Measurements from ENCODE around the gene ADAMTS18. TPM values are rescaled to one million over a fixed set of nuclear protein-coding genes. Genes with fewer than 3 reads are reported as not detected.
"Not testable (repeated sequence)": the region's sequence is repeated elsewhere in the genome, so short reads cannot be mapped to it uniquely, and the experiment has no call there.

Gene ADAMTS18
- total RNA-seq, 1 donor from 2014 or later, result not detected

DNA sequence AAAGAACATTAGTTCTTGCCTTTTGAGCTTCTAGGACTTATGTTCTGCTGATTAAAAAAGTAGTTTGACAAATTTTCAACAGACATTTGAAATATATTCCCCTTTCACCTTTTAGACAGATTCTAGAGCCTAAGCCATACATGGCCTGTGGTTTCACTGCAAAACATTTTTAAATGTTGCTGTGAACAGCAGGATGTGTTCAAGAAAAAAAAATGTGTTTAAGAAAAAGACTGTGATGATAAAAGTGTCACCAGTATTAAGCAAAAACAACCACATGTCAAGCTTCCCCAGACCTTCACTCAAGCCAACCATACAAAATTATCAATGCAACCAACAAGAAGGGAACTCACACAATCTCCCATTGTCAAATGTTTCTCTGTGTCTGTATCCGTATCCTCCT is 132.2 kb downstream of the ADAMTS18 start:
- ATAC-seq, result no peak
- DNase-seq, result no peak
- intact Hi-C loops (cut with micrococcal nuclease), result no loop called here

DNA sequence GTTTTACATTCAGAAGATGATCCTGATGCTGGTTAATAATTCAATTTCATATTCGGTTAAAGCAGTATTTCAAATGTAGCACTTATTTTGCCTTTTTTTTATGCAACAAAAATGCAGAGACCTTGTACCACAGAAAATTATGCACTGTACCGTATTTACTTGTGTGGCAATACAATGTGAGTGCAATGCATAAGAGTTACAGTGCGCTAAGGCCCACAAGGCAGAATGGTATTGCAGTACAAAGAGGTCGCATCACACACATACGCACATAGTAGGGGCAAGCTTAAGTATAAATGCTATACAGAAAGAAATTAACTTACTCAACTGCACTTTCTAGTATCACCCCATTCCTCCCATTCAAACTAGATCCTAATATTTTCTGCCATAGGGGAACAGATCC is 132.6 kb downstream of the ADAMTS18 start:
- intact Hi-C loops (cut with micrococcal nuclease), result no loop called here
- no peak for DNase-seq
- ATAC-seq, result no peak

DNA sequence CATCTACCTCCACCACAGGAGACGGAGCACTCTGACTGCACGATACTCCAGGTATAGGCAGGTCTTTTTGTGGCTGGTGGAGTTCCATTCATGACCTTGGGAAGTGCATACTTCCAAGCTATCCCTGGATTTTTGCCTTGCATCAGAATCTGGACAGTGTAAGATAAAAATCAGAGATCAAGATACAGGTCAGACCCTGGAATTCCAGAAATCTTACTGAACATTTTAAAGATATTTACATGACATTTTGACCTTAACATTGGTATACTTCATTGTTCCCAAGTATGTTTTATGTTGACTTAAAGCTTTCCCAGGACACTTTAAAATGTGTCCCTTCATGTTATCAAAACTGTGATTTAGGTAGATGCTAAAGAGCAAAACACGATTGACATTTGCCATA is 134.6 kb downstream of the ADAMTS18 start:
- DNase-seq (no peak), ATAC-seq (no peak)
- intact Hi-C loops (cut with micrococcal nuclease), result no loop called here

DNA sequence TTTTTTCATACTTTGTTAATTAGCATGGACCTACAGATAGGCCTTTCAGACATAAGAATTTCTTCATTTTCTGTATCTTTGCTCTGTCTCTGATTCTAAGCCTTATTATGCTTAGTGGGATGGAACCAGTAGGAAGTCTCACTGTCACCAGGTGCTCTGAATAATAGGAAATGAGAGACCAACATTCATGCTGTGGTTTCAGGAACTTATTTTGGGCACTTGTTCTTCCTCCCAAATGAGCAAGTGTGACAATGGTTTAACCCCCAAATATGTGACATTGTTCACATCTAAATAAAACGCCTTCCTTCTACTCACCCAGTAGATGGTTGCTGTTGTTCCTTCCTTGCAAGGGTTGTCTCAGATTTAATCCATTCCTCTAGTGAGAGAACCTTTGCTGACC is 135.4 kb downstream of the ADAMTS18 start:
- intact Hi-C loops (cut with micrococcal nuclease), result no loop called here
- DNase-seq (no peak), ATAC-seq (no peak)

DNA sequence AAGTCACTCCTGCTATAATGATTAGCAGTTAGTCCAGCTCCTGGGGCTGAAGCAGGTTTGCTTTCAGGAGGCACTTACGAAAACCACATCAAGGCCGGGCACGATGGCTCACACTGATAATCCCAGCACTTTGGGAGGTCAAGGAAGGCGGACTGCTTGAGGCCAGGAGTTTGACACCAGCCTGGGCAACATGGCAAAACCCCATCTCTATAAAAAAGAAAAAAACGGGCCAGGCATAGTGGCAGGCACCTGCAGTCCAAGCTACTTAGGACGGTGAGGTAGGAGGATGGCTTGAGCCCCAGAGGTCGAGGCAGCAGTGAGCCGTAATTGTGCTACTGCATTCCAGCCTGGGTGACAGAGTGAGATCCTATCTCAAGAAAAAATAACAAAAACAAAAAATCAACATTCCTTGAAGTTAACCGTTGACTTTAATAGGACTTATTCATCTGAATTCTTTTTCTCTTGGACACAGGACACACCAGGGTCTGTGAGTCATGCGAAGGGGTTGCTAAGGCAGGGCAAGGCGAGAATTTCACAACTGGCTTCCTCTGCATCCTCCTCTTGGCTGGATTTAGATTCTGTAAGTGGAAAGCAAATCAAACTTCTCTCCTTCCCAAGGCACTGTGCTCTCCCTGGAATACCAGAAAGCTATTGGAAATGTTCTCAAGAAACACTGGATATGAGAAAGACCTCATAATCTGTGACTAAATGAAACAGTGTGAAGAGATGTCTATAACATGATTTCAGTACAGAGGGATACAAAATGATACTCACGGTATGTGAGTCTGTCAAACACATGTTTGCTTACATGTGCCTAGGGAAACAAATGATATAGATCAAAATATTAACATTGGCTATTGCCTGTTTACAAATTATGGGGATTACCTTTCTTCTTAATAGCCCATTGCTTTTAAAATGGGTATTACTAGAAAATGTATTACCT is 136.1 kb downstream of the ADAMTS18 start:
- intact Hi-C loops (cut with micrococcal nuclease), result no loop called here
- DNase-seq, result no peak
- no peak for ATAC-seq

DNA sequence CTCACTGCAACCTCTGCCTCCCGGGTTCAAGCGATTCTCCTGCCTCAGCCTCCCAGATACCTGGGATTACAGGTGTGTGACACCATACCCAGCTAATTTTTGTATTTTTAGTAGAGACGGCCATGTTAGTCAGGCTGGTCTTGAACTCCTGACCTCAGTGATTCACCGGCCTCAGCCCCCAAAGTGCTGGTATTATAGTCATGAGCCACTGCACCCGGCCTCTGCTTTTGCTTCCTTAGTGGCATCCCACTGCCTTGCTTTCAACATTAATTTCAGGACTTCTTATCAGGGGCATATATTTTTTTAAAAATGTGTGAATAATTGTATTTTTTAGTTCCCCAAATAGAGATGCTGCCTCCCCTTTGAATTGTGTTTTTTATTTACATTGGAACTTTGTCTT is 136.8 kb downstream of the ADAMTS18 start:
- intact Hi-C loops (cut with micrococcal nuclease), result no loop called here
- no peak for DNase-seq
- ATAC-seq, result no peak

DNA sequence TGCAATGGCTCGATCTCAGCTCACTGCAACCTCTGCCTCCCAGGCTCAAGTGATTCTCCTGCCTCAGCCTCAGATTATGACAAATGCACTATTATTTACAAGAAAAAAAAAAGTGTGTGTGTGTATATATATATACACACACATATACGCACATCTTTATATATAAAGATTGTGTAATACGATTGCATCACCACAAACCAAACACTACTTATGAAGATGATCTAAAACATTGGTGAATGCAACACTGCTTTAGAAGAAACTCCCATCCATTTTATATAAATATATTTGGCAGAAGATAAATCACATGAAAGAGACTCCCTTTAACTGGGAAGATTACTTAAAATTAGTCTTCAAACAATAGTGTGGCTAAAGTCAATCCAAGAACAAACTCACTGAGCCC is 138.9 kb downstream of the ADAMTS18 start:
- ATAC-seq, result no peak
- intact Hi-C loops (cut with micrococcal nuclease), result no loop called here
- no peak for DNase-seq

DNA sequence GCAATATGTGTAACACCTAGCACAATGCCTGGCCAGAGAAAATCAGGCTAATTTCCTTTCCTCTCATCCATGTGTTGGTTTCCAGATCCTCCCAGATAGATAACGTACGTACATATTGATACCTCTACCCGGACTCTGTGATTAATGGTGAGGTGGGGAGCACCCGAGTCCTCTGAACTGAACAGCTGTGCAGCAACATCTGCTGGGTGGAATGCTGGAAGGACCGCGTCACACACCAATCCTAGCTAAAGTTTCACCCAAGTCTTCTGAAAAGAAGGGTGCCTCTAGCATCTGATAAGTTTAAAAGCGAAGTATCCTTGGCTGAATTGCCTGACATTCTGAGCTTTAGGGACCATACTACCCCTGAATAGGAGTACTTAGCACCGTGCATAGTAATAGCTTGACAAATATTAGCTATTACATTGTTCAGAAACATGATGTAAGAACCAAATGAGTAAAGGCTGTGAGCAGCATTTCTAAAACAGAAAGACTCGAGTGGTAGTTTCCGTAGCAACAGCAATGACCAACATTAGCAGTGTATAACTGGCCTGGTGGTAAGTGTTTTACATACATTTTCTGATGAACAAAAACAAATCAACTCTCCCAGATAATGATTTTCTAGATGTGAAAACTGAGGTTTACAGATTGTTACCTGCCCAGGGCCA is 144.3 kb downstream of the ADAMTS18 start:
- ATAC-seq (no peak), DNase-seq (no peak)
- intact Hi-C loops (cut with micrococcal nuclease), result no loop called here

DNA sequence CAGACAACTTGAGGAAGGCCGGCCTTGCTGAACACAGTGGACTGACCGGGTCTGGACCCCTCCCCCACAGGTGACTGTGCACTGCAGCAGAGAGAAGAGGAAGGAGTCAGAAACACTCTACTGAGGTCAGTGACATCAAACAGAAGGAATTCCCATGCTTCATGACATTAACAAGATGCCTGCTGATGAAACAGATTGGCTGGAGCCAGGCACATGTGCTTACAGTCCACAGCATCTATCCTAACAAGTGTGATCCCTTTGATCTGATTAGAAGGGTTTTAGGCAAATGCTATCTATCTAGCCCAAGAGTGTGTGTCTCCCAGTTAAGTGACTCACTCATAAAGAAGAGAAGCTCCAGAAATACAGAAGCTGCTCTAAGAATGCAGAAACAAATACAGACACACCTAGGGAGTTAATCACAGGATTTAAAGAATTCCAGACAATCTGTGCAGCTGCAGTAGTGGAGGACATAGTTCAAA is 145.5 kb downstream of the ADAMTS18 start:
- intact Hi-C loops (cut with micrococcal nuclease), result no loop called here
- ATAC-seq (no peak), DNase-seq (no peak)

DNA sequence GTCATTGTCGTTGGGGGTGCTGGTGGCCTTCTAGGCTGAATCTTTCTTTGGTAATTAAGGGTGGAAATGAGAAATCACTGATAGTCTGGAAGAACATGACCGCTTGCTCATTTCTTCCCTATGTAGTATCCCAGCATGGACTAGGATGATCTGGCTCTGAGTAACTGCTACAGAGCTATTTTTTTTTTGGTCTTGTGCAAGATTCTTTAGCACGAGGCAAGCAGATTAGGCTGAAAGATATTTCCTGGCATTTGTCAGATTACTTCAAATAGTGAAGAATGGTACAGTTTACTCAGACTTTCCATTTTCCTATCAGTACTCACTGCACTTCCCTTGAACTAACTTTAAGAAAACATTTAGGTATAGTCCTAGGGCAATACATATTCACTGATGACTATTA is 146.6 kb downstream of the ADAMTS18 start:
- ATAC-seq (no peak), DNase-seq (no peak)
- intact Hi-C loops (cut with micrococcal nuclease), result no loop called here

DNA sequence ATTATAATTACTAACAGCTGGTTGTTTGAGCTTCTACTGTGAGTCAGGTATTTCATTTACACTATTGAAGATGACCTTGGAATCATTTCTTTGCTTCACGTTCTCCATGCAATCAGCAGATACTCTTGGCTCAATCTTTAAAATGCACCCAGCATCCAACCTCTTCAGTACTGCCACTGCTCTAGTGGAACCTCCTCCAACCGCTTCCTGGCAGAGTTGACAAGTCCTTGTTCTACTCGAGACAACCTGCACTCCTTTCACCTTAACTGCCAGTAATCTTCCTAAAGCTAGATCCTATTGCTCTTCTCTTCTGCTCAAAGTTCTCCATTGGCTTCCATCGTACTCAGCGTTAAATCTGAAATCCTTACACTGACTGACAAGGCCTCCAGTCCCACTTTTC is 149.2 kb downstream of the ADAMTS18 start:
- DNase-seq, result no peak
- intact Hi-C loops (cut with micrococcal nuclease), result no loop called here
- ATAC-seq, result no peak

DNA sequence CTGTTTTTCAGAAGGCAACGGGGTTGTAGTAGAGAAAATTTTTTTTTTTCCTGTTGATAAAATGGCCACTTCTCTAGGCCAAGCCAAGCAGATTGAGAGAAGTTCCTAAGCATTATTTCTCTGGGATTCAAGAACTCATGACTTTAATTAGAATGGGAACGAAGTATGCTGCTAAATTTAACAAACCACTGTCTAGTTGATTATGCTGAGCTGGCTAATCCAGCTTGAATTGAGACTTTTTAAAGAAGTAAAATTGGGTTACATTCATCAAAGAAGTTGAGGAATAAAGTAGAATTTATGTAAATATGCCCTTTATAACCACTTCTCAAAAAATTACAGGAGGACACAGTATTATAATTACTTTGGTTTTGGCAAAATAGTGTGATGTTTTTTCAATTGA is 152.5 kb downstream of the ADAMTS18 start:
- DNase-seq (no peak), ATAC-seq (no peak)
- intact Hi-C loops (cut with micrococcal nuclease), result no loop called here

DNA sequence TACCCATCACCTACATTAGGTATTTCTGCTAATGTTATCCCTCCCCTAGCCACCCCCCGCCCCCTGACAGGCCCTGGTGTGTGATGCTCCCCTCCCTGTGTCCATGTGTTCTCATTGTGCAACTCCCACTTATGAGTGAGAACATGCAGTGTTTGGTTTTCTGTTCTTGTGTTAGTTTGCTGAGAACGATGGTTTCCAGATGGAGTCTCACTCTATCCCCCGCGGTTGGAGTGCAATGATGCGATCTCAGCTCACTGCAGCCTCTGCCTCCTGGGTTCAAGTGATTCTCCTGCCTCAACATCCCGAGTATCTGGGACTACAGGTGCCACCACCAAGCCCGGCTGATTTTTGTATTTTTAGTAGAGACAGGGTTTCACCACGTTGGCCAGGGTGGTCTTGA is 155.5 kb downstream of the ADAMTS18 start:
- intact Hi-C loops (cut with micrococcal nuclease); ATAC-seq; DNase-seq: not testable (repeated sequence)

DNA sequence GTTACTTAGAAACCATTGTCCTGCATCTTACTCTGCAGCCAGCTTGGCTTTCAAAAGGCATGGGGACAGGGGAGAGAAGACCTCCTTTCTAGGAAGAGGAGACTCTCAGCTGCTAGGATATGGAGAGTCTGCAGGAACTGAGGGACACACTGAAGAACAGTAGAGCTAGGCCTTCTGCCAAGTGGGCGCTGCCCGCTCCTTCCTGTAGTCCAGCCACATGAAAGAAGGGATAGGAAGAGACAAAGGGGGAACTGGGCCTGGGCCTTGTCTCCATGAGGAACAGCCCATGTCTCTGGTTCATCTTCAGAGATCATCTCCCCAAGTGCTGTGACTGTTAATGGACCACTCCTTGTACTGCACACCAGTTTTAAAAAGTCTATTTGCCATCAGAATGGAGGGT is 157.3 kb downstream of the ADAMTS18 start:
- DNase-seq (no peak), ATAC-seq (no peak)
- intact Hi-C loops (cut with micrococcal nuclease), result no loop called here

DNA sequence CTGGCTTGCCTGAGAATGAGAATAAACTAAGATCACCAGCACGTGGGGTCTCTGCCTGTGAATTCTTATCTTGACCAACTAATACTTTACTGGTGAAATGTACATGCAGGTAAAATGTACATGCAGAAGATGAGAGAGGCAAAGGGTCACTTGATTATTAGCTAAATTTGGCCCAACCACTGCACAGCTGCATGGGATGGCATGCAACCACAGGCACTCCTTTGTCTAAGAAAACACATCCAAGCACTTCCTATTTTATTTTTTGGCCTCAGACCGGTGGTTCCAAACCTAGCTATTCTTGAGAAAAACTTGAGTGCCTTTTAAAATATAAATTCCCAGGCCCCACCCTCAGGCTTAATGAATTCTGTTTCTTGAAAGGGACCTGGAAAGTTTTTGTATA is 157.7 kb downstream of the ADAMTS18 start:
- intact Hi-C loops (cut with micrococcal nuclease), result no loop called here
- DNase-seq (no peak), ATAC-seq (no peak)

DNA sequence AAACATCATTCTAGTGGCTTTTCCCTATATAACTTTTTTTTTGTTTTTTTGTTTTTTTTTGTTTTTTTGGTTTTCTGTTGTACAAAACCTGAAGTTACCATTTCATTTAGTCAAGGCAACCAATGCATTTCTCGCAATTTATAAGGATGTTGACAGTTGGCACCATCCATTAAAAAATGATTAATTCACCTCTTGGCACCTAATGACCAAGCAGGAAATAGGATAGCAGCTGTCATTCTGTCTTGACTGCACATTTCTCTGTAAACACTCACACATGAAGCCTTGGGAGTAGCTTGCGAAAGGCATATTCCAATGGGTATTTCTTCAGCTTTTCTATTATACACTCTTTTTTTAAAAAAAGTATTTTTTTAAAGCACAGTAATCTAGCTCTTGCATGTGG is 158.2 kb downstream of the ADAMTS18 start:
- DNase-seq (no peak), ATAC-seq (no peak)
- intact Hi-C loops (cut with micrococcal nuclease), result no loop called here

DNA sequence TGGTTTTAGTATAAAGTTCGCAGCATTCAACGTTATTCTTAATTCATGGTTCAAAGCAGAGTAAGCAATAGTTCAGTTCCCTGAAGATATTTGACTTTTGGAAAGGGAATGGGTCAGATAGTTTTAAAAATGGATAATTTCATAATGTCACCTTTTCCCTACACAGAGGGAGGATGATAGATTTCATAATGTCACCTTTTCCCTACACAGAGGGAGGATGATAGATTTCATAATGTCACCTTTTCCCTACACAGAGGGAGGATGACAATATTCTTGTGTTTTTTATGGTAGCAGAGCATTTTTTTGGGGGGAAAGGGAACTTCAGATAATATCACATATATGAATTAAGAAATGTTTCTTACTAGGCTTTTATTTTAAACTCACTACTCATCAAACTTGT is 159.5 kb downstream of the ADAMTS18 start:
- intact Hi-C loops (cut with micrococcal nuclease); DNase-seq; ATAC-seq: not testable (repeated sequence)

DNA sequence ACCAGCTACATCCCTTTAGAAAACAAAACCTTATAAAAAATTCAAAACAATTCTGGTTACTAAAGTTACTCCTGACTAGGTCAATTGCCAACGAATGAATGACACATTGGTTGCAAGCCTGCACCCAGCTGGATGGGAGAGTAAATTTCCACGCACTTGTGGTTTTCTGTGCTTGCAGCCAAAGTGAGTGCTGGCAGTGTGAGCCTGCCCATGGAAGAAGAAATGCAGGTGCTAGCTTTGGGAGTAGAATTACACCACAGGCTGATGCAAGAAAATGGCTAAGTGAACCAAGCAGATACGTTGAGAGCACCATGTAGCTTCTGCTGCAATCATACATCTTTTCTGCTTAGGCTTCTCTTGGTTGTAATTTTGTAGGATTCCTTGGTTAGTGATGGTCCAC is 161.0 kb downstream of the ADAMTS18 start:
- DNase-seq (no peak), ATAC-seq (no peak)
- intact Hi-C loops (cut with micrococcal nuclease), result no loop called here

DNA sequence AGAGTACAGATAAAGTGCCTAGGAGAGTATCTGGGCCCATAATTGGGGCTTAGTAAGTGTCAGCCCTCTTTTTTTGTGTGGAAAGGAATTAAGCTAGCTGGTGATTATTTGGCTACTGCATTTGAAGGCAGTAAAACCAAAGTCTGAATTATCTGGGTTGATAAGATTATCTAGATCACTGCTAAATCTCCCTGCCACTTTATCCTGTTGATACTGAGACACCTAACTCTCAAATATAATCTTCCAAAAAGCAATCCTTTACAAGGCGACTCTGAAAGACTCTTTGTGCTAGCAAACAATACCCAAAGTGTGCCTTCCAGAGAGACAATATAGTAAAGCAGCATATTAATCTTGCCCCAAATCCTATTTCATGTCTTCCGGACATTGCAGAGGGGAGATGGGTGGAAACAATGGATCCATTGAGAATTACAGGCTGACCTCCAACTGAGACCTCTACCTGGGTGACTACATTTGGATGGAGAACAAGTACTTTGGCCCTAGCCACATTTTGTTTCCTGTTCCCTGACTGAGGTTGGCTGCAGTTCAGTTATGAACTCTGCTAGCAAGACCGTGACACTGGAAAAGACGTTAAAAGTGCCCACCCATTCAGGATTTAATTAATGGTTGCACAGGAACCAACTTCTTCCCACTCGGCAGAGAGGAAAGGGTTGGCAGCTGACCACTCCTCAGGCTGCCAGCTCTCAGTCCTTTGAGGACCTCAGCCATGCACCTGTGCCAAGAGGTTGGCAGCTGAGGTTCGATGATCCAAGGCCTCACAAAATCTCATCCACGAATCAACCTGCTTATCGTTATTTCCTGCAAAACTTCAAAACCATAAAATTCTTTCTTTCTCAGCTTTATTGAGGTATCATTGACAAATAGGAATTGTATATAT is 163.1 kb downstream of the ADAMTS18 start:
- no peak for ATAC-seq
- intact Hi-C loops (cut with micrococcal nuclease), result no loop called here
- DNase-seq, result no peak

DNA sequence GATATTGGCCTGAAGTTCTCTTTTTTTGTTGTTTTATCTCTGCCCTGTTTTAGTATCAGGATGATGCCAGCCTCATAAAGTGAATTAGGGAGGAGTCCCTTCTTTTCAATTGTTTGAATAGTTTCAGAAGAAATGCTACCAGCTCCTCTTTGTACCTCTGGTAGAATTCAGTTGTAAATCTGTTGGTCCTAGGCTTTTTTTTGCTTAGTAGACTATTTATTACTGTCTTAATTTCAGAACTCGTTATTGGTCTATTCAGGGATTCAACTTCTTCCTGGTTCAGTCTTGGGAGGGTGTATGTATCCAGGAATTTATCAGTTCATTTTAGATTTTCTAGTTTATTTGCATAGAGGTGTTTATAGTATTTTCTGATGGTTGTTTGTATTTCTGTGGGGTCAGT is 168.6 kb downstream of the ADAMTS18 start:
- ATAC-seq; intact Hi-C loops (cut with micrococcal nuclease): not testable (repeated sequence)

More for the DNA sequence above, 168.6 kb downstream of the ADAMTS18 start:
- not testable (repeated sequence) for DNase-seq
